Natural killer cell (primary cell): ENCODE results near the gene SLC17A5. TPM values are rescaled to one million over a fixed set of nuclear protein-coding genes. Genes with fewer than 3 reads are reported as not detected.
"Not testable (repeated sequence)": the region's sequence is repeated elsewhere in the genome, so short reads cannot be mapped to it uniquely, and the experiment has no call there.

ENCODE experiments used
- ATAC-seq, 3 donors: fragments of 150-1000 bp in 2 of 3; fragments of 200-7000 bp in 1 of 3; cut with Tn5 transposase; 1 replicate in 1 of 3; 2 replicates in 2 of 3; pipeline ENCODE4 v1.10.0; 2021; ENCODE audit warnings: mild to moderate bottlenecking in 2 of 3, moderate library complexity in 2 of 3
- DNase-seq, 2 donors: peaks; one replicate each; pipeline versions ENCODE4 v3.0.0 to v3.0.0-alpha.2; 2013 to 2021; ENCODE audit warnings: mixed read lengths in 1 of 2
- H3K27ac ChIP-seq: one replicate; pipeline ENCODE4 v1.5.1; 2013; ENCODE audit warnings: mild to moderate bottlenecking, low read length
- H3K27me3 ChIP-seq: one replicate; pipeline ENCODE4 v1.6.1; 2013; ENCODE audit warnings: low read length; ENCODE audit not compliant: control insufficient read depth, insufficient read depth
- H3K36me3 ChIP-seq: one replicate; pipeline ENCODE4 v1.6.1; 2013; ENCODE audit warnings: low read length; ENCODE audit not compliant: control insufficient read depth, insufficient read depth
- H3K4me1 ChIP-seq: one replicate; pipeline ENCODE4 v1.6.1; 2013; ENCODE audit warnings: low read length; ENCODE audit not compliant: control insufficient read depth, insufficient read depth
- H3K4me3 ChIP-seq: one replicate; pipeline ENCODE4 v1.5.1; 2013; ENCODE audit warnings: low read length
- H3K9me3 ChIP-seq: one replicate; pipeline ENCODE4 v1.6.1; 2013; ENCODE audit warnings: low read length; ENCODE audit not compliant: control insufficient read depth, insufficient read depth
- H3K27ac Mint-ChIP-seq, 2 donors: one replicate each; pipeline ENCODE4 v1.8.0; 2022; ENCODE audit warnings: mild to moderate bottlenecking in 2 of 2, mixed read lengths in 2 of 2, moderate library complexity in 1 of 2
- H3K27me3 Mint-ChIP-seq, 2 donors: one replicate each; pipeline ENCODE4 v1.8.0; 2022; ENCODE audit warnings: low read depth in 2 of 2, mixed read lengths in 2 of 2
- H3K36me3 Mint-ChIP-seq: one replicate; pipeline ENCODE4 v1.8.0; 2022; ENCODE audit warnings: mixed read lengths
- H3K4me1 Mint-ChIP-seq, 2 donors: one replicate each; pipeline ENCODE4 v1.8.0; 2022; ENCODE audit warnings: mixed read lengths in 2 of 2
- H3K4me3 Mint-ChIP-seq: one replicate; pipeline ENCODE4 v1.8.0; 2022; ENCODE audit warnings: mild to moderate bottlenecking, moderate library complexity, mixed read lengths
- H3K9me3 Mint-ChIP-seq, 2 donors: one replicate each; pipeline ENCODE4 v1.8.0; 2022; ENCODE audit warnings: mixed read lengths in 2 of 2
- CTCF ChIP-seq: fragments of 200-600 bp; IDR thresholded peaks from one replicate; pipeline ENCODE4 v1.8.0; 2022; ENCODE audit warnings: antibody characterized with exemption
- WGBS: methylation state at CpG from one replicate; pipeline ENCODE4 v1.1.7; 2013; ENCODE audit warnings: missing lambda C conversion rate; ENCODE audit not compliant: insufficient coverage; 5-methylcytosine and 5-hydroxymethylcytosine counted together
- intact Hi-C: fragments of 100-400 bp; cut with micrococcal nuclease; formaldehyde crosslinking; loops from one replicate; pipeline ENCODE4 v1.14.2; 2022
- total RNA-seq, 4 donors: library from RNA; stranded (reverse); fragments of 120-200 nt in 1 of 4; gene quantifications; one replicate each; pipeline versions ENCODE4 v1.2.3 to v1.2.4, GENCODE V29; 2013 to 2022

SLC17A5 gene
- total RNA-seq, 3 donors from 2014 or later (not counting 1 experiment from before 2014, with no cell fraction given) = 8.5 to 13.8 (median 9.1) TPM

DNA sequence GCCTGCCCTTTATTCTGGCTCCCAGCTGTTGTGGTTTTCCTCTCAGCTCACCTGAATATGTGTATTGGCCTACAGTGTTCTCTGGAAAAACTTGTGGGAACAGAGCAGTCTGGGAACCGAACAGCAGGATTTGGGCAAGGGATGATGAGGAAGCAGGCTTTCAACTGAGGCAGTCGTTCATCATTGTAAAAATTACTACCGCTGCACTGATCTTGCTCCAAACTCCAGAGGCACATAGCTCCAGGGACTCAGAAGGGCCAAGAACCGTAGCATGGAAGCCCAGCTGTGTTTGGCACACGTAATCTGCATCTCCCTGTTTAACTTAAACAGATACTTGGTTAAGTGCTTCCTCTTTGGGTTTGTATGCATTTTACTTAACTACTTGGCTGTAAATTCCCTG, 84.7 kb downstream of the SLC17A5 start:
- Mint-ChIP-seq H3K4me1 (peaks cover 10 to 12% of the 10 kb centered on the region in 2 donors), H3K36me3 (no peaks in the 10 kb centered on the region), H3K9me3 (no peaks in the 10 kb centered on the region), H3K4me3 (no peak overlapping the region), H3K27me3 (no peaks in the 10 kb centered on the region), H3K27ac (no peak overlapping the region)
- intact Hi-C loops = no loop called here
- TF ChIP-seq CTCF = no peak
- no peak overlapping the region for H3K27ac ChIP-seq
- H3K36me3 ChIP-seq = no peaks in the 10 kb centered on the region
- H3K9me3 ChIP-seq = no peaks in the 10 kb centered on the region
- H3K4me1 ChIP-seq = peaks cover 13% of the 10 kb centered on the region
- no peak for ATAC-seq
- no peaks in the 10 kb centered on the region for H3K27me3 ChIP-seq
- DNase-seq = no peak
- 89% methylated on average over 5 of the region's 5 CpGs for WGBS
- H3K4me3 ChIP-seq = no peak overlapping the region

DNA sequence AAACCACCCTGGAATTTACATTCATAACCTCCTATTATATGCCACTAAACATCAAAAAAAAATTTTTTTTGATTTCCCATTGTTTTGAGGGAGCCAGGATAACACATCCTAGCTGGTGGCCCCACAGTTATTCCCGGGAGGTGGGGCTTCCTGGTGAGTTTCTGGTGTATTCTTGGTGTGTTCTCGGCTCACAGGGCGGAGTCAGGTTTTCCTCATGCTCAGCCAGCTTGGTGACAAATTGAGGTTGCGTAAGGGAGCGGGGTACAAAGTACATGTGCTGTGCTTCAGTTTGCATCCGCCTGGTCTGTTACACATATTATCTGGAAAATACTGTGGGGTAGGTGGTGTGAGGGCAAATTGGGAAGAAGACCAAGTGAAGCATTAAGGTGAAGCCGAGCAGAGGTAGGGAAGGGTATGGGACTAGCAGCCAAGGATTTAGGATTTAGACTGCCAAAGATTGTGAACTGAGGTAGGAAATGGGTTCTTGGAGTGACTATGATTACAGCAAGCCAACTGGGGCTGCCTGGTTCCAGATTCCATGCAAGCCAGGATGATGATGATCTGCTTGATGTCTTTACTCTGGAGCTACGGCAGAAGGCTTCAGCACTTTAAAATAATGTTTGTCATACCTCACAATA, 86.7 kb downstream of the SLC17A5 start:
- peaks cover 13% of the 10 kb centered on the region for H3K4me1 ChIP-seq
- H3K27me3 ChIP-seq = no peaks in the 10 kb centered on the region
- Mint-ChIP-seq H3K9me3 (no peaks in the 10 kb centered on the region), H3K4me3 (no peak overlapping the region), H3K27me3 (no peaks in the 10 kb centered on the region), H3K36me3 (no peaks in the 10 kb centered on the region), H3K4me1 (peaks cover 10 to 14% of the 10 kb centered on the region in 2 donors), H3K27ac (no peak overlapping the region)
- no peak overlapping the region for H3K27ac ChIP-seq
- H3K4me3 ChIP-seq = no peak overlapping the region
- H3K36me3 ChIP-seq = no peaks in the 10 kb centered on the region
- H3K9me3 ChIP-seq = no peaks in the 10 kb centered on the region
- WGBS = 81% methylated on average over 8 of the region's 8 CpGs
- TF ChIP-seq CTCF = no peak
- DNase-seq (no peak), ATAC-seq (no peak)
- intact Hi-C loops = no loop called here

- intact Hi-C loops, H3K9me3 ChIP-seq, H3K4me1 ChIP-seq, DNase-seq, H3K4me3 ChIP-seq, ATAC-seq, H3K27ac ChIP-seq, H3K4me3 Mint-ChIP-seq, H3K36me3 ChIP-seq, H3K27me3 ChIP-seq, H3K36me3 Mint-ChIP-seq, H3K27ac Mint-ChIP-seq, H3K4me1 Mint-ChIP-seq, H3K9me3 Mint-ChIP-seq, H3K27me3 Mint-ChIP-seq: not testable (repeated sequence)
- WGBS = 92% methylated on average over 2 of the region's 2 CpGs
These were observed 87.3 kb downstream of the SLC17A5 start for GRCh38 chr6:73566486-73566871.

GRCh38 chr6:73565767-73566485, 87.9 kb downstream of the SLC17A5 start:
- Histone ChIP-seq H3K27me3 (no peaks in the 10 kb centered on the region), H3K9me3 (no peaks in the 10 kb centered on the region), H3K4me3 (no peak overlapping the region), H3K36me3 (no peaks in the 10 kb centered on the region), H3K4me1 (peaks cover 3% of the 10 kb centered on the region), H3K27ac (no peak overlapping the region)
- no peak for ATAC-seq
- Mint-ChIP-seq H3K27ac (no peak overlapping the region), H3K27me3 (no peaks in the 10 kb centered on the region), H3K4me3 (no peak overlapping the region), H3K36me3 (no peaks in the 10 kb centered on the region), H3K4me1 (peaks cover 0 to 5% of the 10 kb centered on the region in 2 donors), H3K9me3 (no peaks in the 10 kb centered on the region)
- intact Hi-C loops = no loop called here
- TF ChIP-seq CTCF = no peak
- no peak for DNase-seq
- WGBS = 96% methylated on average over 10 of the region's 11 CpGs
